GM18526 (cell line): ENCODE data around the gene UBXN6.

ENCODE experiments used
- POLR2A ChIP-seq: IDR thresholded peaks from 3 replicates; pipeline ENCODE4 v1.6.1; 2011; ENCODE audit not compliant: insufficient read length; ENCODE audit errors: extremely low read depth

The UBXN6 gene

DNA sequence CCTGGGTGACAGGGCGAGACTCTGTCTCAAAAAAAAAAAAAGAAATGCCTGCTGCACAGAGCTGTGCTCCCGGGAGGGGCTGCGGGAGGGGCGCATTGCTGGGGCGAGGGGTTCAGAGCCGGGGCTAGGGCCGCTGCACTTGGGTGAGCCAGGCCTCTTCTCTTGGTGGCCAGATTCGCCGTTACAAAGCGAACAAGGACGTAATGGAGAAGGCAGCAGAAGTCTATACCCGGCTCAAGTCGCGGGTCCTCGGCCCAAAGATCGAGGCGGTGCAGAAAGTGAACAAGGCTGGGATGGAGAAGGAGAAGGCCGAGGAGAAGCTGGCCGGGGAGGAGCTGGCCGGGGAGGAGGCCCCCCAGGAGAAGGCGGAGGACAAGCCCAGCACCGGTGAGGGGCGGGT, 41.7 kb upstream of the UBXN6 start:
- TF ChIP-seq POLR2A, result no peak

DNA sequence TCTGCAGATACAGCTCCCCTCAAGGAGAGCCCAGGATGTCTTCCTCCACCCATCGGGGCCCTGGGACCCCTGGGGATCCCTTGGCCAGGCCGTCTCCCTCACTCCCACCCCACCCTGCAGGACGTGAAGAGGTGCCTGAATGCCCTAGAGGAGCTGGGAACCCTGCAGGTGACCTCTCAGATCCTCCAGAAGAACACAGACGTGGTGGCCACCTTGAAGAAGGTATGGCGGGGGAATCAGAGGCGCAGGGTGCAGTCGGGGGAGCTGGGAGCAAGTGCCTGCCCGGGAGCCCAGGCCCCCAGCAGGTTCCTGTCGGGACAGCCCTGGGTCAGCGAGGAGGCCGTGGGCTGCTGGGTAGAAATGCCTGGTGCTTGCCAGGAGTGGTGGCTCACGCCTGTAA, 41.1 kb upstream of the UBXN6 start:
- TF ChIP-seq POLR2A, result no peak

DNA sequence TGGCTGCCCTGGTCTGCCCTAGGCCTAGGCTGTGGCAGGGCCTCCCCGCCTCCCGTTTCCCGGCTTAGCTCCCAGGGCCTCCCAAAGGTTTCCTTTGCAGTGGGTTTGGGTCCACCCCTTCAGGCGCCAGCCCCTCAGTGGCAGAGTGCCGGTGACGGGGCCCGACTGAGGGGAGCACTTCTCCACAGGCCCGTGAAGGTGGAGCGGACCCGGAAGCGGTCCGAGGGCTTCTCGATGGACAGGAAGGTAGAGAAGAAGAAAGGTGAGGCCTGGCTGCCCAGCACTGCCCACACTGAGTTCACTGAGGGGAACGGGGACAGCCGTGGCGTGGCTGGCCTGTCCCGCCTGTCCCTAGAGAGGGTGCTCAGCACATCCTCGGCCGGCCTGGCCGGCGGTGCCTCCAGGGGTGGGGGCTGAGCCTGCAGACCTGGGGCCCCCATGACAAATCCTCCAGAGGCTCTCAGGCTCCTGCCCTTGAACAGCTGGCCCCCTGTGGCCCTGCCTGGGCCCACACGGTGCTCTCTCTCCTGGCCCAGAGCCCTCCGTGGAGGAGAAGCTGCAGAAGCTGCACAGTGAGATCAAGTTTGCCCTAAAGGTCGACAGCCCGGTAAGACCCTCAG, 40.3 kb upstream of the UBXN6 start:
- TF ChIP-seq POLR2A, result no peak

DNA sequence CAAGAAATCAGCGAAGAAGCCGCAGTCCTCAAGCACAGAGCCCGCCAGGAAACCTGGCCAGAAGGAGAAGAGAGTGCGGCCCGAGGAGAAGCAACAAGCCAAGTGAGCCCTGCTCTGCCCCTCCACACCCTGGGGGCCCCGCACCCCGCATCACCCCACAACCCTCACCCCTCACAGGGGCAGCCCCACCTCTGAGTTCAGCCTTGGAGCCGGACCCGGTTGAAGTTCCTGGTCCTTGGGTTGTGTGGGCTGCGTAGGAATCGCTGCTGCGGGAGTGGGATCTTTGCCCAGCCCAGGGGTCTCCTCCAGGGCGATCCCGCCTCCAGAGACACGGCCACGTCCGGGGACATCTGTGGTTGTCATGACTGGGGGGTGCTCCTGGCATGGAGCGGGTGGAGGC, 38.7 kb upstream of the UBXN6 start:
- no peak for TF ChIP-seq POLR2A

DNA sequence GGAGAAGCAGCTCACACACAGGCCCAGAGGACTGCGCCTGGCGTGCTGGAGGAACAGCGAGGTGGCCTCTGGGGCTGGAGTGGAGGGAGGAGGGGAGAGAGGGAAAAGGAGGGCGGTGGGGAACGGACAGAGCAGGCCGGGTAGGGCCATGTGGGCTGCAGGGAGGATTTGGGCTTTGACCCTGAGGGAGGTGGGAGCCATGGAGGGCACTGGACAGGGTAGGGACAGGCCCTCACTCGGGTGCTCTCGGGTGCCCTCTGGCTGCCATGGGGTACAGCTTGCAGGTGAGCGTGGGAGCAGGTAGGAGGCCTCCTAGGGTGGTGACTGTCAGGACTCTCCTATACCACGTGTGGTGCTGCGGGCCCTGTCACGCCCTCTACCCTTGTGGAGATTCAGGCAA, 37.9 kb upstream of the UBXN6 start:
- no peak for TF ChIP-seq POLR2A

DNA sequence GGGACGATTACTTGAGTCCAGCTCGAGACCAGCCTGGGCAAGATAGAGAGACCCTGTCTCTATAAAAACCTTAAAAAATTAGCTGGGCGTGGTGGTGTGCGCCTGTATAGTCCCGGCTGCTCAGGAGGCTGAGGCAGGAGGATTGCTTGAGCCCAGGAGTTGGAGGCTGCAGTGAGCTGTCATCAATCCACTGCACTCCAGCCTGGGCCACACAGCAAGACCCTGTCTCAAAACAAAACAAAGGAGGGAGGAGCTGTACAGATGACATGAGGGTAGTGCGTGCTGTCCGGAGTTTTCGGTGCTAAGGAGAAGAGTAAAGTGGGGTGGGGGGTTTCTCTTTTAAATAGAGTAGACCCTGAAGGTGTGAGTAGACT, 37.1 kb upstream of the UBXN6 start:
- TF ChIP-seq POLR2A, result no peak

DNA sequence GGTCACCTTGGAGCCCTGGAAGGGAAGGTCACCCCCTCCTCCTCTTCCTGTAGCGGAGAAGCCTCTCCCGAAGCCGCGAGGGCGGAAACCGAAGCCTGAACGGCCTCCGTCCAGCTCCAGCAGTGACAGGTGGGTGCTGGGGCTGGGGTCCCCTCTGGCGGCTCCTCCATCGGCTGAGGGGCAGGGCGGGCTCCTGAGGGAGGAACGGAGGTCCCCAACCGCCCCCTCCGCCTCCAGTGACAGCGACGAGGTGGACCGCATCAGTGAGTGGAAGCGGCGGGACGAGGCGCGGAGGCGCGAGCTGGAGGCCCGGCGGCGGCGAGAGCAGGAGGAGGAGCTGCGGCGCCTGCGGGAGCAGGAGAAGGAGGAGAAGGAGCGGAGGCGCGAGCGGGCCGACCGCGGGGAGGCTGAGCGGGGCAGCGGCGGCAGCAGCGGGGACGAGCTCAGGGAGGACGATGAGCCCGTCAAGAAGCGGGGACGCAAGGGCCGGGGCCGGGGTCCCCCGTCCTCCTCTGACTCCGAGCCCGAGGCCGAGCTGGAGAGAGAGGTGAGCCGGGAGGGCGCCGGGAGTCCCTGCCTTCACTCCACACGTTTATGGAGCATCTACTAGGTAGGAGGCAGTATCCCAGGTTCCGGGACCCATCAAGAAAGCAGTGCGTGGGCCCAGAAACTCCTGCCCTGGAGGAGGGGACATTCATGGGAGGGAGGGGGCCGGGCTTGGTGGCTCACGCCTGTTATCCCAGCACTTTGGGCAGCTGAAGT, 36.5 kb upstream of the UBXN6 start:
- no peak for TF ChIP-seq POLR2A

DNA sequence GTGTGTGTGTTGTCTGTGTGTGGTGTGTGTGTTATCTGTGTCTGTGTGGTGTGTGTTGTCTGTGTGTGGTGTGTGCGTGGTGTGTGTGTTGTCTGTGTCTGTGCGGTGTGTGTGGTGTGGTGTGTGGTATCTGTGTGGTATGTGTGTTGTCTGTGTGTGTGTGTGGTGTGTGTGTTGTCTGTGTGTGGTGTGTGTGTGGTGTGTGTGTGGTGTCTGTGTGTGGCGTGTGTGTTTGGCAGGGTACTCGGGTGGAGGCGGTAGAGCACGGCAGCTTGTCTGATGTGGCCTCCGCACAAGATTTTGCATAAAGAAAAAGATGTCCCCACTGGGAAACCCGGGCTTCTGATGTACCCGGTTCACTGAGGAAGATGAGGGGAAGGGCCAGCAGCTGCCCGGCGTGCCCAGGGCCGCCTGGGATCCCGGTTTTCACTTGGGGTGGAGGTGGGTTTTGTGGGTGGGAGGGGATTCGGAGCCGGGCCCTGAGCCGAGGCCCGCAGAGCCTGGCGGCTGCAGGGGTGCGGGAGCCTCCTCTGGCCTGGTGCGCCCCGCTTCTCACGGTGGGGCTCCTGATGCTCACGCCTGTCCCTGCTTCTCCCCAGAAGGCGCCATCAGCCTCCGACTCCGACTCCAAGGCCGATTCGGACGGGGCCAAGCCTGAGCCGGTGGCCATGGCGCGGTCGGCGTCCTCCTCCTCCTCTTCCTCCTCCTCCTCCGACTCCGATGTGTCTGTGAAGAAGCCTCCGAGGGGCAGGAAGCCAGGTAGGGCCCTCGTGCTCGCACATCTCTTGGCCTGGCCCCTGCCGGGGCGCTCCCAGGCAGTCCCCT, 35.7 kb upstream of the UBXN6 start:
- TF ChIP-seq POLR2A, result no peak

DNA sequence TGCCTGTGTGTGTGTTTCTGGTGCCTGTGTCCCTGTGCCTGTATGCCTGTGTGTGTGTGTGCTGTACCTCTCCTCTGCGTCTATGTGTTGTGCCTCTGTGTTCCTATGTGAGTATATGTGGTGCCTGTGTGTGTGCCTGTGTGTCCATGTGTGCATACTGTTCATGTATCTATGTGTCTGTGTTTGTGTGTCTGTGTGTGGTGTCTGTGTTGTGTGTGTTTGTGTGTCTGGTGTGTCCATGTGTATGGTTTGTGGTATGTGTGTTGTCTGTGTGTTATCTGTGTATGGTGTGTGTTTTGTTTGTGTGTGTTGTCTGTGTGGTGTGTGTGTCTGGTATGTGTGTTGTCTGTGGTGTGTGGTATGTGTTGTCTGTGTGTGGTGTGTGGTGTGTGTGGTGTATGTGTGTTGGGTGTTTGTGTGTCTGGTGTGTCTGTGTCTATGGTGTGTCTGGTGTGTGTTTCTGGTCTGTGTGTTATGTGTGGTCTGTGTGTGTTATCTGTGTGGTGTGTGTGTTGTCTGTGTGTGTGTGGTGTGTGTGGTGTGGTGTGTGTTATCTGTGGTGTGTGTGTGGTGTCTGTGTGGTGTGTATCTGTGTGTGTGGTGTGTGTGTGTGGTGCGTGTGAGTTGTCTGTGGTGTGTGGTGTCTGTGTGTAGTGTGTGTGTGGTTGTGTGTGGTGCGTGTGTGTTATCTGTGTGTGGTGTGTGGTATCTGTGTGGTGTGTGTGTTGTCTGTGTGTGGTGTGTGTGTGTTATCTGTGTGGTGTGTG, 34.9 kb upstream of the UBXN6 start:
- TF ChIP-seq POLR2A, result no peak

DNA sequence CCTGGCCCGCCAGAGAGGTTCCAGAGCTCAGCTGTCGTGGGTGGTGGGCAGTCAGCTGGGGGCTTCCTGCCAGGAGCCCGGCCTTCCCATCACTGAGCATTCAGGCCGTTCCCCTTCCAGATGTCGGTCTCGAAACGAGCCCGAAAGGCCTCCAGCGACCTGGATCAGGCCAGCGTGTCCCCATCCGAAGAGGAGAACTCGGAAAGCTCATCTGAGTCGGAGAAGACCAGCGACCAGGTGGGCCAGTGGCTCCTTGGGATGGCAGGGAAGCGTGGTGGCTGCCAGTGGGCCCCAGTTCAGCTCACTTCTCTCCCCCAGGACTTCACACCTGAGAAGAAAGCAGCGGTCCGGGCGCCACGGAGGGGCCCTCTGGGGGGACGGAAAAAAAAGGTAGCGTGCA, 33.9 kb upstream of the UBXN6 start:
- no peak for TF ChIP-seq POLR2A

DNA sequence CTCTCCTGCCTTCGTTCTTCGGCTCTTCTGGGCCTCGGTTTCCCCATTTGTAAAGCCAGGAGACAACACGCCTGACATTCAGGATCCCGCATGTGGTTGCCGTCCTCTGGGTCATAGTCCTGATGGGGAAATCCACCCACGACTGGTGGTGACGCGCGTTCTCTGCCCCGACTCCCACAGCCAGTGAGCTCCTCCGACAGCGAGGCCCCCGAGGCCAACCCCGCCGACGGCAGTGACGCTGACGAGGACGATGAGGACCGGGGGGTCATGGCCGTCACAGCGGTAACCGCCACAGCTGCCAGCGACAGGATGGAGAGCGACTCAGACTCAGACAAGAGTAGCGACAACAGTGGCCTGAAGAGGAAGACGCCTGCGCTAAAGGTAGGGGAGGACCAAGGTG, 30.9 kb upstream of the UBXN6 start:
- no peak for TF ChIP-seq POLR2A

DNA sequence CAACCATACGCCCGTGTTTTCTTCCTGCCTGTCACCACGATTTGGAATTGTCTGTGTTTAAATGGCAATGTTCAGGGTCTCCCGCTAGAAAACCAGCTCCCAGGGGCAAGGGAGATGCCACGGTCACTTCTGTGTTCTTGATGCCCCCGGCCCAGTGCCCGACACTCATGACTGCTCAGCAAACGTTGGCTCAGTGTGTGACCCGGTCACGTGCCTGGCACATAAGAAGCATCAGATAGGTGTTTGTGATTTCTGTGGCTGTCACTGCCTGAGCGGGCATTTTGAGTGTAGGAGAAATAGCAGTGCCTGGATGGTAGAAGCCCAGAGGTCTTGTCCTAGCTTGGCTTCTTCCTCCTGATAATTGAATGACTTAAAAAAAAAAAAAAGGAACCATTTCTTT, 30.0 kb upstream of the UBXN6 start:
- TF ChIP-seq POLR2A, result no peak

DNA sequence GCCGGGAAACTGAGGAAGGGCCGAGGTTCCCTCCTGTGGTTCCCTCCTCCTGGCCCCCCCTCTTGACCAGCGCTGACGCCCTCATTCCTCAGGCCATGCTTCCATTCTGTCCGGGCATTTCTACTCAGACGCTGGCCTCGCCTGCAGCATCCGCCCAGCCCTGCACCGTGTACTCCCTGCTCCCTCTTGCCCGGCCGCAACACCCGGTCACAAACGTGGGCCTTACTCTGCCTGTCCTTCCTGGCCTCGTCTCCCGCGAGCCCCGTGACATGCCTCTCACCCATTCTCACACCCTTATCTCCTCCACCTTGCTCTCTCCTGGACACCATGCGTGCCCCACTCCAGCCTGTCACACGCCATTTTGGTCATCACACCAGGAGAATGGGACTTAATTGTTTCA, 25.8 kb upstream of the UBXN6 start:
- TF ChIP-seq POLR2A, result no peak

DNA sequence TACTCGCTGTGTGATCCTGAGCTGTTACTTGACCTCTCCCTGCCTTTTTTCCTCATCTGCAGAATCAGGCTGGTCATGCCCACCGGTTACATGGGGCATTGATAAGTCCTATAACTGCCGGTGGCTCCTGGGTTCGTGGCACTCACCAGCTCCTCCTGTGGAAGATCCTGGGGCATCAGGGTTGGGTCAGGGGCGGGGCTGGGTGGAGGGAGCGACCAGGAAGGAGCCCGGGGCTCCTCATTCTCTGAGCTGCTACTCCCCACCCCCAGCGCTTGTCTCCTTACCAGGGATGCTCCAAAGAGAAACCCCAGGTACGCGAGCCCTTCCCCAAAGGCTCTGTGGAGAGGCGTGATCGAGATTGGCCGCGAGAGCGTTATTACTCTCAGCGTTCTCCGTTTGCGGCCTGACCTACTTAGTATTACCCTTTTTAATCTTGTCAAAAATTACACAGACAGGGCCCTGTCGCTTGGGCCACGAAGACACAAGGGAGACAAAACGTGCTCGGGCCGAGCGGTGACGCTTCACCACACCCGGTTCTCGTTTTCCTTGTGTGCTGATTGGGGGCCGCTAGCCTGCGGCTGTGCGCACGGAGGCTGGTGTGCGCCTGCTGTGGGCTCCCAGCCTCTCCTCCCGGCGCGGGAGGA, 25.2 kb upstream of the UBXN6 start:
- TF ChIP-seq POLR2A, result no peak
